ENCODE measurements around the gene CAMK2G. TPM values are rescaled to one million over a fixed set of nuclear protein-coding genes. Genes with fewer than 3 reads are reported as not detected.
A peak's percentile ranks its signal among the peaks of the same experiment; 100 is the strongest.

The CAMK2G gene
- total RNA-seq, 2 donors from 2014 or later = 40.0 to 45.8 TPM

DNA sequence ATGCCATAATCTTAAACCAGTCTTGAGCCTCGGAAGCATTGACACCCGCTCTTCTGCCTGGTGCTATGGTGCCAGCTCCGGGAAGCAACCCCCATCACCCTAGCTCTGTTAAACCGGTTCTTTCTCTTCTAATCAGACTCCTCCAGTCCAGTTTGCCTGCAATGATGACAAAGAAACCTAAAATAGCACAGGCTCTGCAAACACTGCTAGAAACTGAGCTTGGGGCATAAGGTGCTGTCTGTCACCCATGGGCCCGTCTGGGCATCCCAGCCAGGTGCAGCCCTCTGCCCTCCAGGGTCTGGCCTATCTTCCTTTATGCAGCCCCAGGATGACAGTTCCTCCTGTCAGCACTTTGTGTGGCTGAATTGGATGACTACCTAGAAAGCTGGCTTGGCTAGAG, 14.2 kb upstream of the CAMK2G start:
- Histone ChIP-seq H3K9me3 (no peaks in the 10 kb centered on the region), H3K27ac (peak overlapping the region; percentile 66), H3K27me3 (no peaks in the 10 kb centered on the region), H3K9ac (ENCODE audit: low read depth in 2 of 2, low read length in 2 of 2) (peak overlapping the region in 1 of 2 donors; percentile 2), H3K36me3 (no peaks in the 10 kb centered on the region), H3K4me3 (no peak overlapping the region), H3K4me1 (peaks cover 14% of the 10 kb centered on the region)
- intact Hi-C loops (cut with DNase I) = loop anchor here (5.0 kb wide), 1 partner anchor 214 kb away; no protein-coding TSS in a partner anchor
- no peak for DNase-seq
- TF ChIP-seq, protein P1, sequence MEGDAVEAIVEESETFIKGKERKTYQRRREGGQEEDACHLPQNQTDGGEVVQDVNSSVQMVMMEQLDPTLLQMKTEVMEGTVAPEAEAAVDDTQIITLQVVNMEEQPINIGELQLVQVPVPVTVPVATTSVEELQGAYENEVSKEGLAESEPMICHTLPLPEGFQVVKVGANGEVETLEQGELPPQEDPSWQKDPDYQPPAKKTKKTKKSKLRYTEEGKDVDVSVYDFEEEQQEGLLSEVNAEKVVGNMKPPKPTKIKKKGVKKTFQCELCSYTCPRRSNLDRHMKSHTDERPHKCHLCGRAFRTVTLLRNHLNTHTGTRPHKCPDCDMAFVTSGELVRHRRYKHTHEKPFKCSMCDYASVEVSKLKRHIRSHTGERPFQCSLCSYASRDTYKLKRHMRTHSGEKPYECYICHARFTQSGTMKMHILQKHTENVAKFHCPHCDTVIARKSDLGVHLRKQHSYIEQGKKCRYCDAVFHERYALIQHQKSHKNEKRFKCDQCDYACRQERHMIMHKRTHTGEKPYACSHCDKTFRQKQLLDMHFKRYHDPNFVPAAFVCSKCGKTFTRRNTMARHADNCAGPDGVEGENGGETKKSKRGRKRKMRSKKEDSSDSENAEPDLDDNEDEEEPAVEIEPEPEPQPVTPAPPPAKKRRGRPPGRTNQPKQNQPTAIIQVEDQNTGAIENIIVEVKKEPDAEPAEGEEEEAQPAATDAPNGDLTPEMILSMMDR (IDR thresholded peaks at IDR 0.05) = no peak

DNA sequence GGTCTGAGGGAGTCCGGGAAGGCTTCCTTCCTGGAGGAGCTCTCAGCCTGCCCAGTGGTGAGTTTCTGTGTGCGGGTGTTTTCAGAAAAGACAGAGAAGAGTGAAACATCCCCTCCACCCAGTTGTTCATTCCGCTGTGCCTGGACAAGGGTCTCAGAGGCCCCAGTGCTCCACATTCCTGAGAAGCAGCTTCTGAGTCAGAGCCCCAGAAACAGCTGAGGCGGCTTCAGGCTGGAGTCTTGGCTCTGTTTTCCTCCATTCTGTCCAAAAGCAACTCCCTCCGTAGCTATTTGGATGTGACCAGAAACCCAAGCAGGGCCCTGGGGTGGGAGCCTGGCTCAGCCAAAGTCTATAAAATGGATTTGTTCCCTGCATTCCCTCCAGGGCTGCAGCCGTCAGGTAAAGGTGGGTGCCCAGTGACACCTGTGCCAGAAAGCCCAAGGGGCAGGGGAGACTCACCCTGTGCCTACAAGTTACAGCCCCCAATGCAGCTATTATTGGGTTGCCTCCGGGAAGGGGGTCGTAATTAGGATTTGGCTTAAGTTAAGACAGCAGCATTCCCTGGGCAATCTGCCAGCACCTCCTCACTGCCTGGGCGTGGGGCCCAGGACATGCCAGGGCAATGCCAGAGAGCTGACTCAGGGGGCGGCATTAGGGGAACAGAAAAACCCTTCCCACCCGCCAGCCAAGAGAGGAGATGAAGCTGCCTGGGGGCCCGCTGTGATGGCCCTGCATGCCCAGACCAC, 13.1 kb upstream of the CAMK2G start:
- Histone ChIP-seq H3K4me3 (no peak overlapping the region), H3K36me3 (no peaks in the 10 kb centered on the region), H3K9me3 (no peaks in the 10 kb centered on the region), H3K4me1 (peaks cover 14% of the 10 kb centered on the region), H3K27me3 (no peaks in the 10 kb centered on the region), H3K27ac (peak overlapping the region; percentile 66), H3K9ac (ENCODE audit: low read depth in 2 of 2, low read length in 2 of 2) (peak overlapping the region in 1 of 2 donors; percentile 24)
- peak; percentile 66 for DNase-seq
- intact Hi-C loops (cut with DNase I) = loop anchor here (2.0 to 5.0 kb wide), 3 partner anchors 53 to 215 kb away; no protein-coding TSS in a partner anchor
- TF ChIP-seq, protein P1 (IDR thresholded peaks at IDR 0.05) = no peak

DNA sequence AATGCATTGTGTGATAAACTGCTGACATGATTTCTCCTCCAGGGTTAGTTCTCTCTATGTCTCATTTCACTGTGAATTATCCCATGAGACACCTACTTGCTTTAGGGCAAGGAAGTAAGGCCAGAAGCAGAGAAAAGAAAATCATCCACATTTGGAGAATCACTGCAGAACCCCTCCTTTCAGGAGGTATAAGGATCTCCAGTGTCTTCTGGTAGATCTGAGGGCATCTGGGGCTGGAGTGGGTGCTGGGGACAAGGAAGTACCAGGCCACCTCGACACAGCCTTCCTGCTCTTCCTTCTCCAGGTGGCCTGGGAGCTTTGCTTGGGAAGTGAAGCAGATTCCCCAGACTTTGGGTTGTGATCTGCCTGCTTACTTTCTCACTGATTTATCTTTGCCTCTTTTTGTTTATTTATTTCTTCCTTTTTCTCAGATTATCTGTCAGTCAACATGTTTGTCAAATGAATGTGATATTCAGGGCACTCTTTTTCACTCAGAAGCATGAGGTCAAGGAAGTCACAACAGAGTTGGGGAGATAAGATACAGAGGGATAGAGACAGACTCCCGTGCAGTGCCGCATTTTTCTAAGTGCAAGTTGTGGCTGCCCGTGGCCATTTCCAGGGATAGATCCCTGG, 12.4 kb upstream of the CAMK2G start:
- H3K9me3 ChIP-seq = no peaks in the 10 kb centered on the region
- H3K9ac ChIP-seq (ENCODE audit: low read depth in 2 of 2, low read length in 2 of 2) = peak overlapping the region in 1 of 2 donors; percentile 56
- no peaks in the 10 kb centered on the region for H3K36me3 ChIP-seq
- peak overlapping the region; percentile 66 for H3K27ac ChIP-seq
- peaks cover 14% of the 10 kb centered on the region for H3K4me1 ChIP-seq
- no peak for DNase-seq
- TF ChIP-seq, protein P1 (IDR thresholded peaks at IDR 0.05) = no peak
- H3K4me3 ChIP-seq = no peak overlapping the region
- H3K27me3 ChIP-seq = no peaks in the 10 kb centered on the region
- intact Hi-C loops (cut with DNase I) = loop anchor here (2.0 to 5.0 kb wide), 3 partner anchors 54 to 216 kb away; no protein-coding TSS in a partner anchor

DNA sequence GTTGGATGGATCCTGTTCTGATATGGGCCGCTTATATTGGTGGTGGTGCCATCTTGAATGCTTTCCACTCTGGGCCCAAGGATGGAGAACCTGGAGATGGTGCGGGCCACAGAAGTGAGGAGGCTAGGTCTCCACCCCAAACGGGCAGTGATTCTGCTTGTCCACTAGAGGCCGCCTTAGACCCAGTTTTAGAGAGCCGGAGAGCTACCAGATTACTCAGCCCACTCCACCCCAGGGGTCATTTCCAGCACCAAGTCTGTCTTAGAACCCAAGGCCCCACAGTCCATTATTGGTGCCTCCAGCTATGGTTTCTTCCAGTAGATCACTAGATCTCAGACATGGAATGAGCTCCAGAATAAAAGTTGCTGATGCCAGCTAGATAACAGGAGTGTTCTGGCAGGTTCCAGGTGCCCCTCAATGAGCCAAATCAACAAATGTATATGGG, 11.8 kb upstream of the CAMK2G start:
- Histone ChIP-seq H3K9ac (ENCODE audit: low read depth in 2 of 2, low read length in 2 of 2) (peak overlapping the region in 1 of 2 donors; percentile 35), H3K36me3 (no peaks in the 10 kb centered on the region), H3K27ac (peak overlapping the region; percentile 66), H3K27me3 (no peaks in the 10 kb centered on the region), H3K4me3 (no peak overlapping the region), H3K4me1 (peaks cover 14% of the 10 kb centered on the region), H3K9me3 (no peaks in the 10 kb centered on the region)
- intact Hi-C loops (cut with DNase I) = loop anchor here (2.0 to 5.0 kb wide), 3 partner anchors 55 to 216 kb away; no protein-coding TSS in a partner anchor
- TF ChIP-seq, protein P1 (IDR thresholded peaks at IDR 0.05) = peak; percentile 79
- DNase-seq = peak; percentile 83

DNA sequence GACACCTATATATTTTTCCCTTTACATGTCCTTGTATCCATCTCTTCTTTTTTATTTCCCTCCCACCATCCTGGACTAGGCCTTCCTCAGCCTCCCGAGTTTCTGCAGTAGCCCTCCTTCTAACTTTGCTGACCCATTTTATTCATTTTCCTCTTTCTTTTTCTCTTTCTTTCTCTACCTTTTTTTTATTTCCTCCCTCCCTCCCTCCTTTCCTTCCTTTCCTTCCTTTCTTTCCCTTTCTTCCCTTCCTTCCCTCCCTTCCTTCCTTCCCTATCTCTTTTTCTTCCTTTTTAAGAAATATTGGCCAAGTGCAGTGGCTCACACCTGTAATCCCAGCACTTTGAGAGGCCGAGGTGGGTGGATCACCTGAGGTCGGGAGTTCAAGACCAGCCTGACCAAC, 9.7 kb upstream of the CAMK2G start:
- TF ChIP-seq, protein P1 (IDR thresholded peaks at IDR 0.05) = no peak
- no peak for DNase-seq
- H3K4me3 ChIP-seq = no peak overlapping the region
- H3K9me3 ChIP-seq = no peaks in the 10 kb centered on the region
- H3K27ac ChIP-seq = no peak overlapping the region
- no peaks in the 10 kb centered on the region for H3K36me3 ChIP-seq
- no peaks in the 10 kb centered on the region for H3K27me3 ChIP-seq
- H3K4me1 ChIP-seq = peaks cover 14% of the 10 kb centered on the region
- intact Hi-C loops (cut with DNase I) = no loop called here
- no peak overlapping the region for H3K9ac ChIP-seq (ENCODE audit: low read depth in 2 of 2, low read length in 2 of 2)
